NCI-H345 treated with DMSO at 0.1 percent for 48 hours (cell line): ENCODE measurements around the gene CD79B.

Source experiments
- DNase-seq: peaks from one replicate; lab custom pipeline; 2025; ENCODE audit not compliant: unreplicated experiment; lab: John Stamatoyannopoulos, UW

CD79B gene

DNA sequence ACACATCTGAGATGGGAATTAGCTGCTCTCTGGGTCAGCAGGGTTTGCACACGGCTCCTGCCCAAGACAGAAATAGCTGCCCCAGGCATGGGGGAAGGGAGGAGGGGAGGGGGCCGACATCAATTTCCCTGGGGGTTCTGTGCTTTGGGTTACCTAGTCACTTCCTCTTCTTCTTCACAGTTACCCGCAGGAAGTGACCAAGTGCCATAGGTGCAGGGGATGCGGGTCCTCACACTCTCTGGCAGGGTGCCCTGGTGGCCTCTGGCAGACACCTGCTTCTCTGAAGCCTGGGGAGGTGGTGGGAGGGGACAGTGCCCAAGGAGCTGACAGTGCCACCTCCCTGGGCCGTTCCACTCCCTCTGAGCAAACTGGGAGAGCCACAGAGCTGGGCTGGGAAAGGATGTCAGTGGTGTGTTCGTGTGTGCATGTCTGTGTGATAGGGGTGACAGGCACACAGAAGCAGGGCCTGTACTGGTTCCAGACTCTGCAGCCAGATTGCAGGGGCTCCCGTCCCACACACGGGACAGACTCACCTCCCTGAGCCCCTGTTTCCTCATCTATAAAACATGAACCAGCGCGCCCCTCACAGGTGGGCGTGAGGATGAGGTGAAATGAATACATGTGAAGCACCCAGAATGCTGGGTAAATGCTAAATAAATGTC, 22.4 kb upstream of the CD79B start:
- DNase-seq, result no peak

DNA sequence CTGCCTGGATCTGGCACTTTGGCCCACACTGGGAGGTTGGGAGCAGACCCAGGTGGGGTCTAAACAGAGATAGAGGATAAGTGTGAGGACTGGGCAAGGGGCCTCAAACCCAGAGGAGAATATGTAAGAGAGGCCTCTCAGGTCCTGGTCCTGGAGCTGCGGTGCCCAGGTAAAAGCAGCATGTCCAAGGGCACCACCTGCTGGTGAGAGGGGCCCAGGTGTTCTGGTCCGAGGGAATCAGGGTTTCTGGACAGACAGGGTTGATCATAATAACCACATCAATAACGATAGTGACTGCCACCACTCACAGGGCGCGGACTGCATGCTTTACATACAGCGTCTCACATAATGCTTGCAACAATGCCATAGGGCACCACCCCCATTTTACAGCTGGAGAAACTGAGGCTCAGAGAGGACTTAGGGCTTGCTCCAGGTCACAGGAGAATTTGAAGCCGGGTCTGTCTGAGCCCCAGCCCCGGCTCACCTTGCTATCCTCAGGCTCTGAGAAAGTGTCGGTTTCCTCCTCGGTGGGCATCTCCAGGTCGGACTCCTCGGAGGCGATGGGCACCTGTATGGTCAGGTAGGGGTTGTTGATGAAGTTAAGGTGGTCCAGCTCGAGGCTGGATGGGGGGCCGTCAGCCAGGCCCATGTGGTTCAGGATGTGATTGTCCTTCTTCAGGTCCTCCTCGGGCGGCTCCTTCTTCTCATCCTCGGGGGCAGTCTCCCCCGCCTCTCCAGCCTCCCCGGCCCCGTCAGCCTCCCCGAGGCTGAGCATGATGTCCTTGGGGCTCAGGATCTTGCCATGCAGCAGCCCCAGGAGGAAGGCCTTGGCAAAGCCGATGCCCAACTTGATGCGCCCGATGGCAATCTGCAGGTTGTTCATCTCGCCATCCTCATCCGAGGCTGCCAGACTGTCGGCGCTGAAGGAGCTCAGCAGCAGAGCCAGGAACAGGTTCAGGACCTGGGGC, 19.1 kb upstream of the CD79B start:
- DNase-seq, result no peak

DNA sequence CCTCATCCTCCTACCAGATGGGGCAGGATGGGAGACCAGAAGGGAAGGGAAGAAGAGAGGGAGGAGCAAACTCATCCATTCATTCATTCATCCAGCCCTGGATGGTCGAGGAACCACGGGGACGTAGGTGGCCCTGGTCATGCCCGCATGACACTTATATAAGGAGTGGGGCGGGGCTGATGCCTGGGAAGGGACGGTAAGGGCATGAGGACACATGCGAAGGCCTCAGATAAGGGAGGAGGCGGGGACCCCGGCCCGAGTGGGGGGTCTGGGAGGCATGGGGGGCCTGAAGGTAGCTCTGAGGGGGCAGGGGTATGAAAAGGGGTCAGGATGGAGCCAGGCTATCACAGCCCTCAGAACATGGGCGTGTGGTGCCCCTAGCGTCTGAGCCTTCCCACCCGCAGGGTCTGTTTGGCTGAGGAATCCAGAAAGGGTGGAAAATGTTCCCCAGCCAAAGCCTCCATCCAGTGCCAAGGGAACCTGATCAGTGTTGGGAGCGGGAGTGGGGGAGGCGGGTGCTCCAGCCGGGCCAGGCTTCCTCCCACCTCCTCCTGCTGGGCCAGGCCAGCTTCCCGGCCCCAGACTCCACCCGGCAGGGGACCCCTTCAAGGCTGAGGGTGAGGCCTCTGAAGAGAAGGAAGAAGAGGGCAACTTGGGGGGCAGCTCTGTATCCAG, 17.6 kb upstream of the CD79B start:
- no peak for DNase-seq

DNA sequence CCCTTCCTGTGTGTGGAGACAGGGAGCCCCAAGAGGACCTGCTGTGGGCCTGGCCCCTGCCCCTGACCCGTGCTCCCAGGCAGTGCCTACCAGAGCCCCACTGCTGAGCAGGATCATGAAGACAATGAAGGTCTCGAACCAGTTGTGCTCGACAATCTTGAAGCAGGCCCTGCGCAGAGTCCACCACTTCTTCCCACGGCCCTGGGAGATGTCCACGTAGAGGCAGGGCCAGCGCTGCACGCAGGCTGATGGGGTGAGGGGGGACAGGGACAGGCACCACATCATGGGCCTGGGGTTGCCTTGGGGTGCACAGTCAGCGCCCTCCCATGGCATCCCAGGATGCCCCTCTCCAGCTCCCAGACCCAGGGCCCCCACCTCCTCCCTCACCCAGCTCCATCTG, 16.4 kb upstream of the CD79B start:
- DNase-seq, result no peak

DNA sequence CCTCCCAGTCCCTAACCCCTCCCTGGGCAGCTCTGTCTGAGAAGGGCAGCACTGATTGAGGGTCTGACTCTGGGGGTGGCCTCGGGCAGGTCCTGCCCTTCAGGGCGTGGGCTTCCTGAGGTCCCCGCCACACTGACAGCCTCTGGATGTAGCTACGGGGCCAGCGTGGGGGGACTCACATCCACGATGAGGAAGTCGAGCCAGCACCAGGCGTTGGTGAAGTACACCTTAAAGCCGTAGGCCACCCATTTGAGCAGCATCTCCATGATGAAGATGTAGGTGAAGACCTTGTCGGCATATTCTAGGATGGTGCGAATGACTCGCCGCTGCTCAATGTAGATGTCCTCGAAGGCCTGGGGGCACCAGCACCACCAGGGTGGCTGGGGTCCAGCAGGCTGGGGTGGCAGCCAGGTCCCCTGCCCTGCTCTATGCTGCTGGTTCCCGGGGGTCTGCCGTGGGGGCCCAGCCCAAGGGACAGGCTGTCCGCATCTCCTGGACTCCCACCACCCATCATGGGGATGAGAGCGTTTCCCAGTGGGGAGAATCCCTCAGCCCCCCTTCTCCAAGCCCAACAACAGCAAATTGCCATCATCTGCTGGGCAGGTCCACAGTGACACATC, 15.7 kb upstream of the CD79B start:
- DNase-seq, result no peak

DNA sequence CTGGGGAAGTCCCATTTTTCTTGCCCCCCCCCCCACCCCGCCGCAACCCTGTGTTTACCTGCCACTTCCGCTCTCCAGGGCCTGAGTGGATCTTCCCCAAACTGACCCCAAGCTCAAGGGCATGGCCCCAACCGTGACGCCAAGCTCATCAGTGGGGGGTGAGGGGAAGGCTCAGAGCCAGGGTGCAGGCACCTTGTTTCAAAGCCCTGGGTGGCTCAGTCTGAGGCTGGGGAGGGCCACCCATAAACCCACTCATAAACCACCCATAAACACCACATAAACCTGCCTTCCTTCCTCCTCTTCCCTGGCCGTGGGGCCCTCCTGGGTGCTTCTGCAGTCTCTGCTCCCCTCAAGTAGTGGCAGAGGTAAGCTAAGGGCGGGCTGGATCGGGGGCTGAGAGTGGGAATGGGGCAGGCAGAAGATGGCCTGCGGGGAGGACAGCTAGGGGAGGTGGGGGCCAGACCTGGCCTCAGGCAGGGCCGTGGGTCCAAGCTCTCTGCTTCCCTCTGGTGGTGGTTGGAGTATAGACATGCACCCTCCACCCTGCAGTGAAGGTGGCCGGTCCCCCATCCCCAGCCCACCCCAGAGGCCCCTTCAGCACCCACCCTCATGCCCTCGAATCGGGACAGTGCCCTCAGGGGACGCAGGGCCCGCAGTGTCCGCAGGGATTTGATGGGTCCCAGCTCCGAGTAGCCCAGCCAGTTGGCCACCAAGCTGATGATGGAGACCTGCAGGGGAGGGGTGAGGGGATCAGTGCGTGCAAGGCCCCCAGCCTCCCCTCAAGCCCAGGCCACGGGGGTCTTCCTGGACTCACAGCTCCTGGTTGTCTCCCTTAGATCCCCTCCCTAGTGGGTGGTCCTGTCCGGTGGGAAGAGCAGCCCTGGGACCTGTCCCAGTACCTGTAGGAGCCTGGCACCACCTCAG, 14.6 kb upstream of the CD79B start:
- DNase-seq, result peak; percentile 33

DNA sequence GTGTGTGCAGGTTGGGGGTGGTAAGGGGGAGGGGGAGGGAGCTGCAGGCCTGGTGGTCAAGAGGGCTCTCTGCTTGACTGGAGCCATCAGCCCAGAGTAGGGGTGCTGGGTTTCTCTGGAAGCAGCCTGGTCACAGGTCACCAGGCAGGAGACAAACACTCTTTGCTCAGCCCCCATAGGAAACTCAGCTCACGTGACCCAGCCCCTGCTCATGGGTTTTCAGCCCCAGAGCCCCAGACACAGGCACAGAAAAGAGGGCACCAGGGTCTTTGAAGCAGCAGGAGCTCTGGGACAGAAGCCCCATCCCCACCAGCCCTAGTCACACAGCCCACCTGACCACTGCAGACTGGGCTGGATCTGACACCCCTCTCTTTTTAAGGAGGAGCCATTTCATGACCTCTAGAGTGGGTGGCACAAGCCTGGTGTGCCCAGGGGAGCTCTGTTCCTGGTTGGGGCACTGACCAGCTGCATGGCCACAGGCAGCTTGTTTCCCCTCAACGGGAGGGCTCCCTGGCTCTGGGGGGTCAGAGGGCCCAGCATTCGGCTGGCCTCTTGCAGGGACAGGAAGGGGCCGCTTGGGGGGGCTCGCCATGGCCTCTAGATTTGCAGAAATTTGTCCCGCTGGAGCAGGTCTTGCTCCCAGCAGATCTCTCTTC, 13.8 kb upstream of the CD79B start:
- no peak for DNase-seq

DNA sequence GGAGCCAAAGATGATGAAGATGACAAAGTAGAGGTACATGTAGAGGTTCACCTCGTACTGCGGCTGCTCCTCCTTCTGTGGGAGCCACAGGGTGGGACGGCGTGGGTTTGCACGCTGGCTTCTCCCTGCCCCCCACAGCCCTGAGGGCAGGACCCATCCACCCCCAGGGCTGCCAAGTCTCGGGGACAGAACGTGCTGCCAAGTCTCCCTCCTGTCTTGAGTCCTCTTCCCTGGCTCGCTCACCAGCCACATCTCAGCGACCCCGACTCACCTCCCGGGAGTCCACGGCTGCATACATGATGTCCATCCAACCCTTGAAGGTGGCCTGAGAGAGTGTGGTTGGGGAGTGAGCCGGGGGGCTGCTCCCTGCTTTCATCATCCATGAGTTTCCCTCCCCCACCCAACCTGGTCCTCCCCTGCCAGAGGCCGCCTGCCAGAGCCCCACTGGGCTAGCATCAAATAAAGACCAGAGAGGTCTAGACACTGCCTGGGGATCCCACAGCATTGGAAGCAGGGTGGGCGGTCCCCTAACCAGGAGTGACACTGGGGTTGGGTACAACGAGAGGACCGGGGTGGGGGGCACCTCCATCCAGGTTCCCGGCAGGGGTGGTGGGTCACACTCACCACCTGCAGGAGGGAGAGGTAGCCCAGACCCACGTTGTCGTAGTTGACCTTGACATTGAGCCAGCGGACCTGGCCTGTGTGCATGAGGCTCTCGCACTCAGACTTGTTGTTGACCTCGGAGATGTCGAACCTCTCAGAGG, 12.8 kb upstream of the CD79B start:
- DNase-seq, result no peak

DNA sequence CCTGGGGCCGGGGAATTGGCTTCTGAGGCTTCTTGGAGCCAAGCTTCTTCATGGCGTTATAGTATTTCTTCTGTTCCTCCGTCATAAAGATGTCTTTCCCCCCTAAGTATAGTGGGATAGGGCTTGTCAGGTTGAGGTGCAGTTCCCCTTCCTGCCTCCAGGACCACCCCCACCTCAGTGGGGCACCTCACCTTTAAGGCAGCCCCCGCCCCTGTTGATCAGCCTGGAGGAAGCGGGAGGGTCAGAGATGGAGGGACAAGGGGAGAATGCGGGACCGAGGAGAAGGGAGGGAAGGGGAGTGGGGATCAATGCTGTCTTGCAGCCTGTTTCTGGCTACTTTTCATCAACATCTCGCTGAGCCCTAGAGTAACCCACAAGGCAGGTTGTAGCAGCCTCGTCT, 11.6 kb upstream of the CD79B start:
- no peak for DNase-seq

DNA sequence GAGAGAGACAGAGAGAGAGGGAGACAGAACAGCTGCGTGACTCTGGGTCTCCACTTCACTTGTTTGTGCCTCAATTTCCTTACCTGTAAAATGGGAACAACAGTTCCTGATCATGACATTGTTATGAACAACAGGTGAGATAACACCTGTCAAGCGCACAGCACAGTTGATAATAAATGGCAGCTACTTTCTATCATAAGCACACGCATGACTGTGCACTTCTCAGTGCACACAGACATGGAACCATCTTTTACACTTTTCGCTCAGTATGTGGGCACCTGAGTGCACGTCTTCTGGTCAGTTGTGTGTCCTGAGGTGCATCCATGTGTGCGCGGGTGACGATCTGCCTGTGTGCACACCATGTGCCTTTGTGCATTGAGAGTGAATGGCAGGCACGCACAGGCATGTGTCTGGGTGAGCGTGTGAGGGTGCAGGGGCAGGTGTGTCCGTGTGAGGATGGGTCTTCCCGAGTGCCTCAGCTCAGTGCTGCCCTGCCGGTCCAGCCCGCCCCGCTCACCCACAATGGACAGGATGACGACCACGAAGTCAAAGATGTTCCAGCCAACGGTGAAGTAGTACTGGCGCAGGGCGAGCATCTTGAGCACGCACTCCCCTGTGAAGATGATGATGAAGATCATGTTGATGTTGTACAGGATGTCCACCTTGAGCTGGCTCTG, 10.3 kb upstream of the CD79B start:
- no peak for DNase-seq

DNA sequence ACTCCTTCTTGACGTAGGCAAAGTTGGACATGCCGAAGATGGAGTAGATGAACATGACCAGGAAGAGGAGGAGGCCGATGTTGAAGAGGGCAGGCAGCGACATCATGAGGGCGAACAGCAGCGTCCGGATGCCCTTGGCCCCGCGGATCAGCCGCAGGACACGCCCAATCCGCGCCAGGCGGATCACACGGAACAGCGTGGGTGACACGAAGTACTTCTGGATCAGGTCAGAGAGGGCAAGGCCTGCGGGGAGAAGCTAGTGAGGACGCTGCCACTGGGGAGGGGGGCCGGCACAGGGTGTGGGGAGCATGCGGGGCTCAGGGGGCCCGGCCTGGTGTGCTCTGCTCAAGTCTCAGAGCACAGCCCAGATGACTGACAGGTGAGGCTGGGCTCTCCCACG, 9.6 kb upstream of the CD79B start:
- DNase-seq, result no peak

DNA sequence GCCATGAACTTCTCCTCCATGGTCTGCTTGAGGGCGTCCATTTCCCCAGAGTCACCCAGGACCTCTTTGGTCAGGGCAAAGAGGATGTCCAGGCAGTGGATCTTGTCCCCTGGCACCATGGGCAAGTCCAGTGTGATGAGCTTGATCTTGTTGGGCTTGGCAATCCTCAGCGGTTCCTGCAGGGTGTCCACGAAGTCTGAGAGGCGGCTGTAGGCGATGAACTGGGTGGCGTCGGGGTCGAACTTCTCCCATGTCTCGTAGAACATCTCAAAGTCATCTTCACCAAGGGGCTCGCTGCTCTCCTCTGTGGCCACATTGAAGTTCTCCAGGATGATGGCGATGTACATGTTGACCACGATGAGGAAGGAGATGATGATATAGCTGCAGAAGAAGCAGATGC, 9.0 kb upstream of the CD79B start:
- no peak for DNase-seq

DNA sequence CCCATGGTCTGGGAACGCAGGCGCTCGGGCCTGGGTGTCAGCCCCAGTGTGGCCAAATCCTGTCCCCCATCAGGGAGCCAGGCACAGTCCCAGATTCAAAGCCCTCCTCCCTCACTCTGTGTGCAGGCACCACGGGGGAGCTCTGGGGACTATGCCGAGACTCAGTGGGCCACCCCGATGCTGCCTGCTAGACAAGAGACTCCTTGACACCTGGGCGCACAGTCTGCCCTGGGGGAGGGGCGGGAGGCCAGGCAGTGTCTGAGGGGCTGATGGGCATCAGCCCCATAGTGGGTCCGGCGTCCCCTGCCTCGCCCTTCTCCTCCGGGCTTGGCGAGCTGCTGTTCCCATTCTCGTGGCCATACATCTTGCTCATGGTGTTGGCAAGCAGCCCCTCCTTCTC, 8.5 kb upstream of the CD79B start:
- no peak for DNase-seq

DNA sequence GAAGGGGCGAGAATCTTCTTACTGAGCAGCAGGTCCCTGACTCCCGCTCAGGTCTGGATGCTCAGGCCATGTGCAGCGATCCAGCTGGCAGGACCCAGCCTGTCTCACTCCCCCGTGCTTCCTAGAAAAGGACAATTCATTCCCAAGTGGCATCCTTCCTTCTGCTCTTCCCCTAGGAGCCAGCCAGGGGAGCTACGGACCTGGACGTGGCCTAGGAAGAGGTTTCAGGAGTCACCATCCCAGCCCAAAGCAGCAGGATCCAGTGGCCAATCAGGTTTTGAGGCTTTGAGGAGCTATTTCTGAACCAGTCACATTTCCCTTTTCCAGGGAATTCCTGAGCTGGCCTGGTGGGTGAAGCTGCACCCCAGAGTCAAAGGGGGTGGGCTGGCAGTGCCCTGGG, 7.8 kb upstream of the CD79B start:
- no peak for DNase-seq

DNA sequence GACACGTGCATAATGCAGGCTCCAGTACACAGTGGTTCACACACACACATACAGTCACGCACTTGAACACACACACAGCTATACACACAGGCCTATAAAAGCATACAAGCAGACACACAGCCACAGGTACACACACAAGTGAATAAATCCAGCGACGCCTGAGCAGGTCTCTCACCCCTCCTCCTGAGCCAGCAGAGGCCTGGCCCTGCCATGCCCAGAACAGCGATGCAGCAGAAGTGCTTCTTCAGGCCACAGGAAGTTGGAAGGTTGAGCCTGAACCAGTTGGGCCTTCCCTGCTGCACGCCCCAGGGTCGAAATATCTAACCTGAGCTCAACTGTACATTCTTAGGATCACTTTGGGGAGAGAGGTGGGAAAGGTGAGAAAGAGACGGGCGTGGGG, 7.3 kb upstream of the CD79B start:
- DNase-seq, result no peak

DNA sequence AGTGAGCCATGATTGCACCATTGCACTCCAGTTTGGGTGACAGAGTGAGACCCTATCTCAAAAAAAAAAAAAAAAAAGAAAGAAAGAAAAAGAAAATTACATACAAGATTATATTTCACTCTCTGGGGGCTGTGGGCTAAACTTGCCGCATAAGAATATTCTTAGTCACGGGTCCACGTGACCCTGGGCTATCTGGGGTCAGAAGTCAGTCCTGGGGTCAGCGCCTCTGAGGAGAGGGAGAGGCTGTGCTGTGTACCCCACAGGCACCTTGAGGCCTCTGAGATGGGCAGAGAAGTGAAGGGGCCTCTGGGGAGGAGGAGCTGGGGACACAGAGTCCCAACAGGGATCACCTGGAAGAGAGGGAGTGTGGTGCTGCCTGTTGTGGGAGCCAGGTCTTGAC, 5.8 kb upstream of the CD79B start:
- no peak for DNase-seq

DNA sequence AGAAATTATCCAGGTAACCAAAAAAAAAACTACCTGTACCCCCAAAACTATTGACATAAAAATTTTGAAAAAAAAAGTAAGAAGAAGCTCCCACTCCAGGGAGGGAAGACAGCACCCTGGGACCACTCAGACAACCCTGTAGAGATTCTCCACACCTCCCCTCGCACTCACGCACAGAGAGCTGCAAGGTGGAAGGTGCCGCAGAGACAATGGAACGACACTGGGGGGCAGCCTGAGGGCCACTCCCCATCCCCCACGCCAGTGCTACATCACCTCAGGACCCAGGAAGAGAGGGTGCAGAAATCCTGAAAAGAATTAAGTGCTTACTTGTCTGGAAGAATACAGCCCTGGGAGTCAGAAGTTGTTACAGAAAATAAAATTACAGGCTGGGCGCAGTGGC, 5.2 kb upstream of the CD79B start:
- no peak for DNase-seq
